Measurements from ENCODE around the gene RBMS2.
A peak's percentile ranks its signal among the peaks of the same experiment; 100 is the strongest.

The RBMS2 gene

GRCh38 chr12:56578983-56579546 is 57.4 kb downstream of the RBMS2 start:
- DNase-seq = no peak

GRCh38 chr12:56581418-56582145 is 60.0 kb downstream of the RBMS2 start:
- DNase-seq = no peak

GRCh38 chr12:56585098-56585497 is 63.5 kb downstream of the RBMS2 start:
- no peak for DNase-seq

- DNase-seq = no peak
These were observed 68.2 kb downstream of the RBMS2 start for GRCh38 chr12:56589783-56590182.

GRCh38 chr12:56590237-56590830 is 68.7 kb downstream of the RBMS2 start:
- DNase-seq = no peak

GRCh38 chr12:56591126-56591525 is 69.5 kb downstream of the RBMS2 start:
- no peak for DNase-seq

- no peak for DNase-seq
These were observed 70.3 kb downstream of the RBMS2 start for GRCh38 chr12:56591961-56592360.

- peak in 30 of 51 donors; percentile 1 to 48 (median 16) for DNase-seq
These were observed 72.4 kb downstream of the RBMS2 start for GRCh38 chr12:56593909-56594621.

GRCh38 chr12:56596815-56597214 is 75.2 kb downstream of the RBMS2 start:
- DNase-seq = no peak

- no peak for DNase-seq
These were observed 77.4 kb downstream of the RBMS2 start for GRCh38 chr12:56599041-56599440.

GRCh38 chr12:56599797-56600196 is 78.2 kb downstream of the RBMS2 start:
- no peak for DNase-seq

- no peak for DNase-seq
These were observed 79.1 kb downstream of the RBMS2 start for GRCh38 chr12:56600753-56601152.

- no peak for DNase-seq
These were observed 79.9 kb downstream of the RBMS2 start for GRCh38 chr12:56601503-56601902.

GRCh38 chr12:56602239-56602638 is 80.6 kb downstream of the RBMS2 start:
- no peak for DNase-seq

GRCh38 chr12:56604355-56604754 is 82.7 kb downstream of the RBMS2 start:
- no peak for DNase-seq

- peak in 2 of 51 donors; percentile 12 to 29 for DNase-seq
These were observed 93.0 kb downstream of the RBMS2 start for GRCh38 chr12:56614627-56615026.

GRCh38 chr12:56616244-56616643 is 94.6 kb downstream of the RBMS2 start:
- DNase-seq = no peak

- no peak for DNase-seq
These were observed 95.3 kb downstream of the RBMS2 start for GRCh38 chr12:56616925-56617324.

- no peak for DNase-seq
These were observed 100.9 kb downstream of the RBMS2 start for GRCh38 chr12:56622535-56622934.

- no peak for DNase-seq
These were observed 105.1 kb downstream of the RBMS2 start for GRCh38 chr12:56626701-56627100.

- peak in 42 of 51 donors; percentile 6 to 78 (median 37) for DNase-seq
These were observed 107.2 kb downstream of the RBMS2 start for GRCh38 chr12:56628671-56629458.
